Erythroblast (primary cell): Measurements from ENCODE around the gene CCDC171.

Experiments
- GATA1 ChIP-seq: IDR thresholded peaks from 2 replicates; pipeline ENCODE4 v1.6.1; 2011; ENCODE audit warnings: low read depth, mild to moderate bottlenecking, control low read depth, low read length, moderate library complexity
- POLR2A ChIP-seq: IDR thresholded peaks from 2 replicates; pipeline ENCODE4 v1.6.1; 2011; ENCODE audit warnings: mild to moderate bottlenecking, low read length

- TF ChIP-seq POLR2A (no peak), GATA1 (no peak)
Observed at GRCh38 chr9:16010221-16010620, 457.4 kb downstream of the CCDC171 start.
